Measurements from ENCODE around the gene MYADML2.

DNA sequence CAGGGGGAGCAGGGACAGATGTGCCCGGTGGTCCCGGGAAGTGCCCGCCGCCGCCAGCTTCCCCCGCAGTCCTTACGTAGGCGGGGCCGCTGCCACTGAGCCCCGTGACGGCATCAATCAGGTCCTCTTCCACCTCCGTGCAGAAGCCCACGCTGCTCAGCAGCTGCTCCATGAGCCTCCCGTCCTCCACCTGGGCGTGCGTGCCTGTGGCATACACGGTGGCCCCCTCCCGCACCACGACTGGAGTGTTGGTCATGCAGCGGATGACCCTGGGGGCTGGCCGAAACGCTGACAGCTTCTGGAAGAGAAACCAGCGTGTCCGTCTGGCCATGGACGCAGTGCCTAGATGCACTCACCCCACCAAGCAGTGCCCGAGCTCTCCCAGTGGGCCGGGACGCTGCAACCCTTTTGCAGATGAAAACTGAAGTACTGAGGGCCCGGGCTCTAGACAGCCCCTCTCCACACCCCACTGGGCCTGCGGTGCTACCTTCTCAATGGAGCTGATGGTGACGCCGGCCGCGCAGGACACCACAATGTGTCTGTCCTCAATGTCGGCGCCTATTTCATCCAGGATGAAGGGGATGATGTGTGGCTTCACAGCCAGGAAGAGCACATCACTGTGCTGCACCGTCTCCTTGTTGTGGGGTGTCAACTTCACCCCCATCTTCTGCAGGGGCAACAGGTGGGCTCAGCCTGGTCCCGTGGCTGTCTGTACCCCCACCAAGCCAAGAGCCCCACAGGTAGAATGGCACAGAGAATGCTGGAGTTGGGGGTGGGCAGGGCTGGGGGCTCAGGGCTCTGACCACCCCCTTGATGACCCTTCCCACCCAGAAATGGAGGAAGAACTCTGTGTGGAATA is 12.0 kb downstream of the MYADML2 start:
- TF ChIP-seq POLR2A (IDR thresholded peaks at IDR 0.05; ENCODE audit: low read length): no peak
- no peak for TF ChIP-seq GATA1 (IDR thresholded peaks at IDR 0.05; ENCODE audit: low read depth, low read length)

Measured in erythroblast (primary cell).